SJSA1 (cell line): ENCODE results near the gene SNAP23. TPM values are rescaled to one million over a fixed set of nuclear protein-coding genes. Genes with fewer than 3 reads are reported as not detected.
A peak's percentile ranks its signal among the peaks of the same experiment; 100 is the strongest.

Experiments
- DNase-seq, 2 experiments: peaks; one replicate each; pipeline ENCODE4 v3.0.0-alpha.2; 2015 to 2020; ENCODE audit warnings: low spot score in 2 of 2, low read depth in 1 of 2
- H3K27ac ChIP-seq: fragments of 250-450 bp; sonication (Bioruptor Pico); 2 replicates; pipeline ENCODE4 v1.5.1; 2020; ENCODE audit warnings: mild to moderate bottlenecking, moderate library complexity
- H3K27me3 ChIP-seq: fragments of 250-450 bp; sonication (Bioruptor Pico); replicated peaks from 2 replicates; pipeline ENCODE4 v1.5.1; 2020; ENCODE audit warnings: mild to moderate bottlenecking, moderate library complexity
- H3K36me3 ChIP-seq: fragments of 250-450 bp; sonication (Bioruptor Pico); 2 replicates; pipeline ENCODE4 v1.5.1; 2020; ENCODE audit warnings: mild to moderate bottlenecking
- H3K4me1 ChIP-seq: fragments of 250-450 bp; sonication (Bioruptor Pico); replicated peaks from 2 replicates; pipeline ENCODE4 v1.6.1; 2021; ENCODE audit warnings: mild to moderate bottlenecking
- H3K4me3 ChIP-seq: fragments of 250-450 bp; sonication (Bioruptor Pico); 2 replicates; pipeline ENCODE4 v1.5.1; 2020; ENCODE audit warnings: mild to moderate bottlenecking
- H3K9me3 ChIP-seq: fragments of 250-450 bp; sonication (Bioruptor Pico); replicated peaks from 2 replicates; pipeline ENCODE4 v1.5.1; 2020; ENCODE audit warnings: mild to moderate bottlenecking
- total RNA-seq: library from RNA; depleted of rRNA; stranded (reverse); fragments of >200 nt; shearing (Covaris generic); gene quantifications from 2 replicates; pipeline ENCODE4 v1.2.3, GENCODE V29; 2014

SNAP23 gene
- total RNA-seq, 1 experiment from 2014 or later, result 88.9 TPM

GRCh38 chr15:42482701-42483100, 12.7 kb upstream of the SNAP23 start:
- DNase-seq, result no peak
- H3K4me3 ChIP-seq, result no peak overlapping the region
- H3K36me3 ChIP-seq, result peaks cover 16% of the 10 kb centered on the region
- H3K27ac ChIP-seq, result no peak overlapping the region
- no peaks in the 10 kb centered on the region for H3K4me1 ChIP-seq
- H3K9me3 ChIP-seq, result 0 out of 2 replicates have a peak, but pooled peaks cover 3% of the 10 kb centered on the region
- H3K27me3 ChIP-seq, result no peaks in the 10 kb centered on the region

- H3K4me1 ChIP-seq, result no peaks in the 10 kb centered on the region
- peaks cover 16% of the 10 kb centered on the region for H3K36me3 ChIP-seq
- no peak for DNase-seq
- 0 out of 2 replicates have a peak, but pooled peaks cover 3% of the 10 kb centered on the region for H3K9me3 ChIP-seq
- no peaks in the 10 kb centered on the region for H3K27me3 ChIP-seq
- H3K4me3 ChIP-seq, result no peak overlapping the region
- no peak overlapping the region for H3K27ac ChIP-seq
Observed at GRCh38 chr15:42483677-42484076, 11.8 kb upstream of the SNAP23 start.

GRCh38 chr15:42490291-42490670, 5.2 kb upstream of the SNAP23 start:
- Histone ChIP-seq H3K4me3 (peak overlapping the region; percentile 64), H3K9me3 (no peaks in the 10 kb centered on the region), H3K27ac (peak overlapping the region; percentile 100), H3K27me3 (no peaks in the 10 kb centered on the region), H3K4me1 (peaks cover 28% of the 10 kb centered on the region), H3K36me3 (peaks cover 10% of the 10 kb centered on the region)
- DNase-seq, result peak in 1 of 2 experiments; percentile 43

- Histone ChIP-seq H3K36me3 (peaks cover 14% of the 10 kb centered on the region), H3K9me3 (no peaks in the 10 kb centered on the region), H3K27ac (peak within 1 kb of the TSS; percentile 100), H3K4me1 (peaks cover 31% of the 10 kb centered on the region), H3K27me3 (no peaks in the 10 kb centered on the region), H3K4me3 (peak within 1 kb of the TSS; percentile 64)
- DNase-seq, result peak; percentile 88 to 96
Observed at GRCh38 chr15:42490671-42491538, 4.5 kb upstream of the SNAP23 start, which contains the start of gene ZNF106. Gene ZNF106 (minus strand): TSS chr15:42491141. CDS start chr15:42472289, 18,852 bp downstream.

- H3K36me3 ChIP-seq, result peaks cover 14% of the 10 kb centered on the region
- peak overlapping the region; percentile 64 for H3K4me3 ChIP-seq
- H3K9me3 ChIP-seq, result no peaks in the 10 kb centered on the region
- H3K4me1 ChIP-seq, result peaks cover 36% of the 10 kb centered on the region
- no peaks in the 10 kb centered on the region for H3K27me3 ChIP-seq
- DNase-seq, result peak in 1 of 2 experiments; percentile 56
- peak overlapping the region; percentile 100 for H3K27ac ChIP-seq
Observed at GRCh38 chr15:42491539-42492225, 3.8 kb upstream of the SNAP23 start.

GRCh38 chr15:42493679-42494078, 1.8 kb upstream of the SNAP23 start:
- no peaks in the 10 kb centered on the region for H3K27me3 ChIP-seq
- no peak for DNase-seq
- peak overlapping the region; percentile 82 for H3K27ac ChIP-seq

GRCh38 chr15:42494998-42495360, 455 bp upstream of the SNAP23 start:
- no peaks in the 10 kb centered on the region for H3K9me3 ChIP-seq
- H3K27me3 ChIP-seq, result no peaks in the 10 kb centered on the region
- peak in 1 of 2 experiments; percentile 64 for DNase-seq
- peaks cover 53% of the 10 kb centered on the region for H3K4me1 ChIP-seq
- peak overlapping the region; percentile 62 for H3K4me3 ChIP-seq
- H3K36me3 ChIP-seq, result peaks cover 10% of the 10 kb centered on the region
- H3K27ac ChIP-seq, result peak overlapping the region; percentile 82

More at GRCh38 chr15:42493679-42494078, 1.8 kb upstream of the SNAP23 start:
- peaks cover 40% of the 10 kb centered on the region for H3K4me1 ChIP-seq
- peaks cover 14% of the 10 kb centered on the region for H3K36me3 ChIP-seq
- H3K9me3 ChIP-seq, result no peaks in the 10 kb centered on the region
- H3K4me3 ChIP-seq, result no peak overlapping the region

- H3K9me3 ChIP-seq, result no peaks in the 10 kb centered on the region; the same call in 1 of the 2 replicates
- peak overlapping the region; percentile 42 for H3K27ac ChIP-seq
- no peaks in the 10 kb centered on the region for H3K27me3 ChIP-seq
- no peak for DNase-seq
- peaks cover 11% of the 10 kb centered on the region for H3K36me3 ChIP-seq
- H3K4me1 ChIP-seq, result peaks cover 54% of the 10 kb centered on the region
- no peak overlapping the region for H3K4me3 ChIP-seq
Observed at GRCh38 chr15:42498212-42499068, 3.0 kb downstream of the SNAP23 start.

GRCh38 chr15:42499858-42500609, 4.6 kb downstream of the SNAP23 start:
- H3K27ac ChIP-seq, result peak overlapping the region; percentile 42
- no peak overlapping the region for H3K4me3 ChIP-seq
- peak; percentile 52 to 59 for DNase-seq
- H3K36me3 ChIP-seq, result peaks cover 21% of the 10 kb centered on the region
- H3K4me1 ChIP-seq, result peaks cover 46% of the 10 kb centered on the region
- H3K27me3 ChIP-seq, result no peaks in the 10 kb centered on the region
- no peaks in the 10 kb centered on the region; the same call in 1 of the 2 replicates for H3K9me3 ChIP-seq

- Histone ChIP-seq H3K27ac (no peak overlapping the region), H3K36me3 (peaks cover 16% of the 10 kb centered on the region), H3K4me3 (no peak overlapping the region), H3K4me1 (peaks cover 39% of the 10 kb centered on the region), H3K9me3 (no peaks in the 10 kb centered on the region; the same call in 1 of the 2 replicates), H3K27me3 (no peaks in the 10 kb centered on the region)
- DNase-seq, result no peak
Observed at GRCh38 chr15:42502477-42502876, 7.0 kb downstream of the SNAP23 start.

GRCh38 chr15:42503825-42504224, 8.4 kb downstream of the SNAP23 start:
- Histone ChIP-seq H3K36me3 (peaks cover 16% of the 10 kb centered on the region), H3K4me3 (no peak overlapping the region), H3K9me3 (no peaks in the 10 kb centered on the region; the same call in 1 of the 2 replicates), H3K27me3 (no peaks in the 10 kb centered on the region), H3K4me1 (peaks cover 33% of the 10 kb centered on the region), H3K27ac (no peak overlapping the region)
- DNase-seq, result no peak

GRCh38 chr15:42504631-42505030, 9.2 kb downstream of the SNAP23 start:
- no peak for DNase-seq
- H3K4me1 ChIP-seq, result peaks cover 25% of the 10 kb centered on the region
- H3K27ac ChIP-seq, result no peak overlapping the region
- peaks cover 16% of the 10 kb centered on the region for H3K36me3 ChIP-seq
- no peaks in the 10 kb centered on the region for H3K27me3 ChIP-seq
- no peaks in the 10 kb centered on the region; the same call in 1 of the 2 replicates for H3K9me3 ChIP-seq
- no peak overlapping the region for H3K4me3 ChIP-seq
